Muscle layer of duodenum (tissue), 2 donors: Measurements from ENCODE around the gene LDLRAD2.

ENCODE experiments used
- H3K27ac ChIP-seq: one replicate; pipeline ENCODE4 v1.7.0; 2013; ENCODE audit warnings: mild to moderate bottlenecking, low read length
- H3K27me3 ChIP-seq: one replicate; pipeline ENCODE4 v1.7.0; 2013; ENCODE audit warnings: low read depth, mild to moderate bottlenecking, control low read depth, low read length
- H3K36me3 ChIP-seq, 2 donors: one replicate each; pipeline ENCODE4 v1.7.0; 2013; ENCODE audit warnings: low read length in 2 of 2, control low read depth in 1 of 2, mild to moderate bottlenecking in 1 of 2; ENCODE audit not compliant: insufficient read depth in 2 of 2, control insufficient read depth in 1 of 2
- H3K4me1 ChIP-seq, 2 donors: one replicate each; pipeline ENCODE4 v1.7.0; 2013; ENCODE audit warnings: low read length in 2 of 2, mild to moderate bottlenecking in 2 of 2, control low read depth in 1 of 2, moderate library complexity in 1 of 2; ENCODE audit not compliant: insufficient read depth in 2 of 2, control insufficient read depth in 1 of 2
- H3K4me3 ChIP-seq, 2 donors: one replicate each; pipeline ENCODE4 v1.7.0; 2013; ENCODE audit warnings: low read length in 2 of 2, low read depth in 1 of 2, mild to moderate bottlenecking in 1 of 2
- H3K9me3 ChIP-seq, 2 donors: one replicate each; pipeline ENCODE4 v1.7.0; 2013; ENCODE audit warnings: low read length in 2 of 2, control low read depth in 1 of 2, mild to moderate bottlenecking in 1 of 2; ENCODE audit not compliant: control insufficient read depth in 1 of 2
- donor health status: healthy.

LDLRAD2 gene

DNA sequence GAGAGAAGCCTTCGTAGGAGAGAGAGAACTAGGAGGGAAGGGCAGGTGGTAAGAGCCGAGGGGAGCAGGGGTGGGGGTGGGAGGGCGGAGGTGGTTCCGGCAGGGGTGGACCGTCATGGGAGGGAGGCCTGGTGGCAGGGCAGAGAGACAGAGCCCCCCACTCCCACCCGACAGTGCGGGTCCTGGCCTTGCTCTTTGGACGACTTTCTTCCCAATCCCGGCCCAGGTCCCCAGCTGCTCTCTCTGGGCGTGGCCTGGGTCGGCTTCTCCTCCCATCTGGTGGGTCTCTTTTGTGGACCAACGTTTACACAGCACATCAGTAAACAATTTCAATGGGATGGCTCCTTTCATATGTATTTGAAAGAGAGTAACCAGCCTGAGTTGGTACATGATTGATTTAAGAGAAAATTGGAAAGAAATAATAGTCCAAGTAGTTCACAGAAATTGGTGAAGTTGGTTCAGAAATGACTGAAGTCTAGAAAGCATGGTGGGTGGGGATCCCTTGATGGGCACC lies 56.9 kb downstream of the LDLRAD2 start:
- Histone ChIP-seq H3K4me1 (peaks cover 0 to 16% of the 10 kb centered on the region in 2 donors), H3K36me3 (peaks cover 26 to 73% of the 10 kb centered on the region in 2 donors), H3K9me3 (no peaks in the 10 kb centered on the region), H3K4me3 (no peak overlapping the region), H3K27ac (no peak overlapping the region), H3K27me3 (no peaks in the 10 kb centered on the region)

DNA sequence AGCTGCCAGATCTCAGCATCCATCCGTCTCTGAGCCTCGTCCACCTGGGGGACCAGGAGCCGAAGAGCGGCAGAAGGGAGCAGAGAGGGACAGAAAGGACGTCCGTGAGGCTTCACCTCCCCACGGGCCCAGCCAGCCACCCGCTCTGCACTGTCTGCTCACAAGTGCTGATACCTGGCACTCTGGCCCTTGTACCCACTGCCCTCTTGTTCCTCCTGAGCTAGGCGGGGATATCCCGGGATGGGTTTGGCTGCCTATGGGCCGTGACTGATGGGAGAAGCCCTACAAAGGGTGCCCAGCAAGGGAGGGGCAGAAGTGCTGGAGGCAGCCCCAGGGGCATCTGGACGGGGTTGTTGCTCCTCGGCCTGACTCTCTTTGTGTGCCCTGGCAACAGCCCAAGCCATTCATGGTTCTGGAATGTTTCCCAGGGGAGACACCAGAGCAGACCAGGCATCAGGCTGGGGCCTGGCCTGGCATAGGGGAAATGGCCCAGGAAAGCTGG lies 57.6 kb downstream of the LDLRAD2 start:
- Histone ChIP-seq H3K9me3 (no peaks in the 10 kb centered on the region), H3K4me3 (no peak overlapping the region), H3K27me3 (no peaks in the 10 kb centered on the region), H3K36me3 (peaks cover 25 to 73% of the 10 kb centered on the region in 2 donors), H3K27ac (peak overlapping the region; percentile 72), H3K4me1 (peaks cover 0 to 16% of the 10 kb centered on the region in 2 donors)

DNA sequence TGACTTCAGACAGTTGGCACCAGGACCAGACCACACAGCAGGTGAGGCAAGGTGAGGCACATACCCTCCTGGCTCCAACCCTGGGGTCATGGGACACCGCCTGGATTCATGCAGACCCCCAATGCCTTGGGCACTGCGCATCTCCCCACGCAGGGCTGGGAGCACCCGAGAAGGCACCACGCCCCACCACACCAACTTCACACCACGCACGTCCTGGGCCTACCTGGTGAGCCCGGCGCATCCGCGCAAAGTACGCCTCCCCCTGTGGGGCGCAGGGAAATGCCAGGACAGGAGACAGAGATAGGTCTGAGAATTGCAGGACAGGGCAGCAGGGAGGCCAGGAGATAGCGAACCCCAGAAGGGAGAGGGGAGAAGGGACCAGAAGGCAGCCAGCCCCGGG lies 58.5 kb downstream of the LDLRAD2 start:
- peaks cover 0 to 16% of the 10 kb centered on the region in 2 donors for H3K4me1 ChIP-seq
- peaks cover 28 to 73% of the 10 kb centered on the region in 2 donors for H3K36me3 ChIP-seq
- H3K9me3 ChIP-seq, result no peaks in the 10 kb centered on the region
- no peak overlapping the region for H3K27ac ChIP-seq
- no peak overlapping the region for H3K4me3 ChIP-seq
- H3K27me3 ChIP-seq, result no peaks in the 10 kb centered on the region

DNA sequence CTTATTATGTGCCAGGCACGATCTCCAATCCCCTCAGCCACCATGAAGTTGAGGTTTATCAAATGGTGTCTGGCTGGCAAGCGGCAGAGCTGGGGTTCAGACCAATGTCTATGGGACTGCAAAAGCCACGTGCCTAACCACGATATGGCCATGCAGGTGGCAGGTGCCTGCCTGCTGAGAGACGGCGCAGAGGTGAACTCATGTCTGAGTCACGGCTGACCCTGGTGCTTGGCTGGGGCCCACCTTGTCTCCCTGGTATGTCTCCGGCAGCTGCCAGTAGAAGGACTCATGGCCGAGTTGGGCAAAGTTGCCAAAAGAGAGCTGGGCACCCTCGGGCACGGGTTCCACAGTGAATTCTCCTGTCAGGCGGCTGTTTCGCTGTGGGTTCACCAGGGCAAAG lies 59.9 kb downstream of the LDLRAD2 start:
- Histone ChIP-seq H3K4me1 (peaks cover 0 to 16% of the 10 kb centered on the region in 2 donors), H3K27me3 (no peaks in the 10 kb centered on the region), H3K4me3 (no peak overlapping the region), H3K27ac (no peak overlapping the region), H3K36me3 (peaks cover 28 to 75% of the 10 kb centered on the region in 2 donors), H3K9me3 (no peaks in the 10 kb centered on the region)

DNA sequence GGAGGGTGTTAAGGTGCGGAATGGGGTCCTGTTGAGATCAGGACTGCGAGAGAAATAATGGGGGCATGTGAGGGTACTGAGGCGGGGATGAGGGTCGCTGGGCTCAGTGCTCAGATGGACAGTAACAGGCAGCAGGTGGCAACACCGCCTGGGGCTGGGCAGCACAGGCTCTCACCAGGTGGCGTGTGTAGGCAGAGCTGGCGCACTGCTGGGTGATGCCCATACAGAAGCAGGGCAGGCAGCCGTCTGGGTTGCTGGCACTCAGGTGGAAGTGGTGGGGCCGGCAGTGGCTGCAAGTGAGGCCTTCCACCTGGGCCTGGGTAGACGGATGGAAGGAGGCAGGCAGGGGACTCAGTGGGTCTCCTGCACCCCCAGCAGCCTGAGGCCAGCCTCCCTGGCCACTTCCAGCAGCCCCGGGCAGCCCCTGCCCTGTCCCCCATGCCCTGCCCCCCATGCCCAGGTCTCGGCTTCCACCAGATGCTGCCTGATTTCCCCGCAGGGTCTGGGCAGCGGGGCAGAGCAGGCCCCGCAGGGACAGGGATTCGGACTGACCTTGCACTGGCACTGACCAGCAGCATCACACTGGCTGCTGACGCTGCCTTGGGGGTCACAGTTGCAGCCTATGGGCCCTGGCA lies 60.5 kb downstream of the LDLRAD2 start:
- no peak overlapping the region for H3K4me3 ChIP-seq
- no peaks in the 10 kb centered on the region for H3K27me3 ChIP-seq
- peaks cover 28 to 79% of the 10 kb centered on the region in 2 donors for H3K36me3 ChIP-seq
- H3K27ac ChIP-seq, result no peak overlapping the region
- H3K9me3 ChIP-seq, result no peaks in the 10 kb centered on the region
- peaks cover 0 to 16% of the 10 kb centered on the region in 2 donors for H3K4me1 ChIP-seq

DNA sequence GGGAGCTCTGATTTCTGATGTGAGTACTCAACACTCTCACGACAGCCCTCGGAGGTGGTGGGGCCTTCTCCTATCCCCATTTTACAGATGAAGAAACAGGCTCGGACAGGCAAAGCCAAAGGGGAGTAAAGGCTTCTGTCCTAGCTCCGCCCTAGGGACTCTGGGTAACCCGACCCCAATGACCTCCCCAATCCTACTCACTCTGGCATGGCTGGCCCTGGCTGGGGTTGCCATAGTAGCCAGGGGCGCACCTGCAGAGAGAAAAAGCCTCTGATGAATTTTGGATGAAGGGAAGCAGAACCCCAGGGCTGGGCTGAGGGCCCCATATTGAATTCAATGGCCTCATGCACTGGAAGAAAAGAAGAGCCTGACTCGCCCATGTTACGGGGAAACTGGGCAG lies 61.1 kb downstream of the LDLRAD2 start:
- Histone ChIP-seq H3K9me3 (no peaks in the 10 kb centered on the region), H3K4me3 (no peak overlapping the region), H3K36me3 (peaks cover 33 to 85% of the 10 kb centered on the region in 2 donors), H3K4me1 (peaks cover 0 to 16% of the 10 kb centered on the region in 2 donors), H3K27ac (no peak overlapping the region), H3K27me3 (no peaks in the 10 kb centered on the region)

DNA sequence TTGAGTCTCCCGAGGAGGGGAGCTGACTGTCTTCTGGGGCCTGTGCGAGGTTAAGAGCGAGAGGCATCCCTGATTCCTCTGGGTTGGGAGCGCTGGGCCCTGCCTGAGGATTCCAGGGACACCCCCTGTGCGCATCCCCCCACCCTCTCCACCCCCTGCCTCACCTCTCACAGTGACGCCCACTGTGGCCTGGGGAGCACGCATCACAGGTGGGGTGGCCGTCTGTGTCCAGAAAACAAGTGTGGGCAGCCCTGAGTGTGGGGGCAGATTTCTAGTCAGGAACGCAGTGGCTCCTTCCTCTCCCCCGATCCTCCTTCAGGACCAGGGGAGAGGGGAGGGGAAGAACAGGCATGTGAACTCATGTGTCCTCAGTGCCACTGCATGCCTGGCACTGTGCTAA lies 61.7 kb downstream of the LDLRAD2 start:
- Histone ChIP-seq H3K4me1 (peaks cover 0 to 16% of the 10 kb centered on the region in 2 donors), H3K27ac (no peak overlapping the region), H3K36me3 (peaks cover 37 to 85% of the 10 kb centered on the region in 2 donors), H3K9me3 (no peaks in the 10 kb centered on the region), H3K4me3 (no peak overlapping the region), H3K27me3 (no peaks in the 10 kb centered on the region)

DNA sequence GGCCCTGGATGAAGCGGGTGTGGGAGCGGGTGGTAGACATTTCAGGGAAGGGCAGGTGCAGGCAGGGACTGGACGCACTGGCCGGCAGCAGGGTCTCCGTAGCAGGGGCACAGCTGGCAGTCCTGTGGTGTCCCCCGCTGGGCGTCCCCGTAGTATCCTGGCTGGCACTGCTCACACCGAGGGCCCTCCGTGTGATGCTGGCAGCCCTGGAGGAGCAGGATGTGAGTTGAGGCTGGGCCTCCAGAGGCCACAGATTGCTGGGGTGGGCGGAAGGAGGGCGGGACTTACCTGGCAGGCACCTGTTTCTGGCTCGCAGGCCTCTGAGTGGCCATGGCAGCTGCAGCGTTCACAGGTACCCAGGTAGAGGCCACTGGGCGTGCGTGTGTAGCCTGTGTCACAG lies 62.3 kb downstream of the LDLRAD2 start:
- Histone ChIP-seq H3K4me3 (no peak overlapping the region), H3K4me1 (peaks cover 0 to 16% of the 10 kb centered on the region in 2 donors), H3K36me3 (peaks cover 42 to 87% of the 10 kb centered on the region in 2 donors), H3K9me3 (no peaks in the 10 kb centered on the region), H3K27me3 (no peaks in the 10 kb centered on the region), H3K27ac (no peak overlapping the region)
